HG02938 (cell line): Measurements from ENCODE around the gene ACSL4.
"Not testable (repeated sequence)": the region's sequence is repeated elsewhere in the genome, so short reads cannot be mapped to it uniquely, and the experiment has no call there.

Experiments used
- ATAC-seq: cut with Tn5 transposase; IDR thresholded peaks from one replicate; pipeline ENCODE4 v1.9.1; 2021; ENCODE audit warnings: mild to moderate bottlenecking, moderate library complexity; ENCODE audit not compliant: unreplicated experiment

ACSL4 gene

DNA sequence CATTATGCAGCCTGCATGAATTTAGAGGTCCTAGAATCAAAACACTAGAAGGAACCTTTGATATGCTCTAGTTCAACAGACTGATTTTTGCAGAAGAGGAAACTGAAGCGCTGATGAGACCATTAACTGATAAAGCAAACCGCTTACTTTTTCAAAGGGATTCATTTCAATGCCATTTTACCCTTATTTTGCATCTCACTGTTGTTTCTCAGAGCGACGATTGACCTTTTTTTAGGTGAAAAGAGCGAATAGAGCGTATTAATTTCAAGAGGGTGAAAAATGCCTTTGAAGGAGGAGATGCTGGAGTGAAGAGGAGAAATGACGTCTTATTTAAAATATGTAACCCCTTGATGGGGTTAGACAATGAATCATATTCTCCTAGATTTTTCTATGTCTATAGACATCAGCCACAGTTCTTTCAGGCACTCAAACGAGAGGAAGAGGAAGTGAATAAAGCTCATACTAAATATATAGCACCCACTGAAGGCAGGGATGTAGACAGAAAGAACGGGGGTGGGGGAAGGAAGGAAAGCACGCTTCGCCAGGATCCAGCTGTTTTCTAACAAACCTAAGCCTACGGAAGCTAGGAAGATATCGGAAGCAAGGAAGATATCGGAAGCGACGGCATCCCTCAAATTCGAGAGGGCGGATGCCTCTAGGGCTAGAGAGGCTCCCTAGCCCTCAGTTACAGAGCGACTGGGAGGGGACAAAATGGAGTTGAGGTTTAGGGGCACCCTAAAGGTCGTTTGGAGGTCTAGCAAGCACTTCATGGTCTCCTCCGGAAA lies 848 bp downstream of the ACSL4 start:
- peak; percentile 33 for ATAC-seq

DNA sequence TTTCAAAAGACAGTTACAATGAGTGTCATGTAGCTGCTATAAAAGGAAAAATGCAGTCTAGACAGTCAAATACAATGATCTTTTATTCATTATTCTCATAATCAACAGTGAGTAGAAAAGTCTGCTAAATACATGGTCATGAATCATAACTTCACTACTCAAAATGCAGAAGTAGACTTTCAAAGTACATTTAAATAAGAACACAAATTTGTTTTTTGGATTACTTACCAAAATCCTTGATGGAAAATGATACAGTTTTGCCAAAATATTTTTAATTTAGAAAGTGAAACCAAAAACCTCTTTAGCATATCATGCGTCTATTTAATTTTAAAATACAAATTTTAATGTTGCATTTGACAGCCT lies 4.9 kb downstream of the ACSL4 start:
- ATAC-seq, result no peak

DNA sequence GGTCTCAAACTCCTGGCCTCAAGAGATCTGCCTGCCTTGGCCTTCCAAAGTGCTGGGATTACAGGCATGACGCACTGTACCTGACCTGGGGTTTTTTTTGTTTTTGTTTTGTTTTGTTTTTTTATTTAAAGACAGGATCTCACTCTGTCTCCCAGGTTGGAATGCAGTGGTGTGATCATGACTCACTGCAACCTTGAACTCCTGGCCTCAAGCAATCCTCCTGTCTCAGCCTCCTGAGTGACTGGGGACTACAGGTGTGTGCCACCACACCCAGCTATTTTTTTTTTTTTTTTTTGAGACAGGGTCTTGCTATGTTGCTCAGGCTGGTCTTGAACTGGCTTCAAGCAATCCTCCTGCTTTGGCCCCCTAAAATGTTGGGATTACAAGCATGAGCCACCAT lies 8.1 kb downstream of the ACSL4 start:
- ATAC-seq, result not testable (repeated sequence)

DNA sequence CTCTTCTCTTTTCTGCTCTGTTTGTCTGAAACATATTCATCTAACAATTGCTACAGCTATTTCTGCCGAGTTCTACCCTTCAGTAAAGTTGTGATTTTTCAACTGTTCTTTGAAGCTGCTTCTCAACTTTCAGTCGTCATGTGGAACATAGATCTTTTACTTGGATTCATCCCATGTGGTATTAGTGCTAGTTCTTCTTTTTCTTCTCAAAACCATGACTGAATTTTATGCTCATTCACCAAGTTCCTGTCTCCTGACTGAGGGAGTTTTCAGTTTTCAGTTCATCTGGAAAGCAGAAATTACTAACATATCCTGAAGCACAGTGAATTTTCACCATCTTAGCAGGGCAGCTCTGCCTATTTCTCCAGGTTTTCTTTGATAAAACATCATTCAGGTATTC lies 12.1 kb downstream of the ACSL4 start:
- ATAC-seq, result no peak

DNA sequence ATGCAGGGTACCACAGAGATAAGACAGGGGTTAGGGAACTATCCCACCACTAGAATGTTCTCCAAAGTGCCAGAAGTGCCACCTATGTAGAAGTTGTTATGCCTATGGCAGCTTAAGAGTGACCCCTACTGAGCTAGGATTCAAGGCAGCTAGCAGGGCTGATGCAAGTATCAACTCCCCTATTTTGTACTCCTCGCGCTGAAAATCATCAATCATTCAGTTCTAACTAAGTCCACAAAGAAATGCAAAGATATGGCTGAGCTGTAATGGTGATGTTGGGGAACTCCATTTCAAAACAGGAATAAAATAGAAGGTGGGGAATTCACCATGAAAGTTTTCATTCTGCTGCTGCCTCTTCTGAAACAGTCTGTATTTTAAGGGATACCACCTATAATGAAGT lies 13.8 kb downstream of the ACSL4 start:
- ATAC-seq, result no peak

DNA sequence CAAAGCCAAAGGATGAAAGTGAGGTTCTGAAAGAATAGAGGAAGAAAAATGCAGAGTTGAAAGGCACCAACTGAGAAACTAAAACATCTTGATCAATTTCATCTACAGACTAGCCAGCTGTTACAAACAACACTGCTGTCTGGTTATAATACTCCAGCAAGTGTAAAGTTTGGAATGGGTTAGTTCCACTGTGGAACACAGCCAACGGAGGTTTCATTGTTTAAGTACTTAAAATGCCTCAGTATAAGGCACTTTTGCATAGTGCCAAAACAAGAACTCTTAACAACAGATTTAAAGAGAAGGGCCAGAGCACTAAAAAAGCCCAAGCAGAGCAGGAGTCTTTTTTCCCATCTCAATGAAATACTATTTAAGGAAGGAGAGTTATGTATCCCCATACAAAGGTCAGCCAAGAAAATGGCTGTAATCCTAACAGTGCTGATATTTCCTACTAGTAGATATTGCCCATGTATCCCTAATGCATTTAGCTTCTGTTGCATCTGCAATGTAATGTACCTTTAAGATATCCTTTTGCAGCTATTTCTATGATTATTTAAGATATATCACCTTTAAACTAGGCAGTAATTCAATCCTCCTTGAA lies 16.5 kb downstream of the ACSL4 start:
- ATAC-seq, result no peak

DNA sequence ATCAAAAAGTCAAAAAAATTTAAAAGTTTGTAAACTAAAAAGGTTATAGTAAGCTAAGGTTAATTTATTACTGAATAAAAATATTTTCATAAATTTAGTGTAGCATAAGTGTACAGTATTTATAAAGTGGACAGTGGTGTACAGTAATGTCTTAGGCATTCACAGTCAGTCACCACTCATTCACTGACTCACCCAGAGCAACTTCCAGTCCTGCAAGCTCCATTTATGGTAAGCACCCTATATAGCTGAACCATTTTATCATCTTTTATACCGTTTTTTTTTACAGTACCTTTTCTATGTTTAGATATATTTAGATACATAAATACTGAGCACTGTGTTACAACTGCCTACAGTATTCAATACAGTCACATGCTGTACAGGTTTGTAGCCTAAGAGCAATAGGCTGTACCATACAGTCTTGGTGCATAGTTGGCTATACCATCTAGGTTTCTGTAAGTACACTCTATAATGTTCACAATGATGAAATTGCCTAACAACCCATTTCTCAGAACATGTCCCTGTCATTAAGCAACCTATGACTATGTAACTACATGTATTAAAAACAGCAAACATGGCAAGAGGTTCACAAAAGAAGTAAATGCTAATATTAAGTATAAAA lies 18.6 kb downstream of the ACSL4 start:
- ATAC-seq, result no peak

DNA sequence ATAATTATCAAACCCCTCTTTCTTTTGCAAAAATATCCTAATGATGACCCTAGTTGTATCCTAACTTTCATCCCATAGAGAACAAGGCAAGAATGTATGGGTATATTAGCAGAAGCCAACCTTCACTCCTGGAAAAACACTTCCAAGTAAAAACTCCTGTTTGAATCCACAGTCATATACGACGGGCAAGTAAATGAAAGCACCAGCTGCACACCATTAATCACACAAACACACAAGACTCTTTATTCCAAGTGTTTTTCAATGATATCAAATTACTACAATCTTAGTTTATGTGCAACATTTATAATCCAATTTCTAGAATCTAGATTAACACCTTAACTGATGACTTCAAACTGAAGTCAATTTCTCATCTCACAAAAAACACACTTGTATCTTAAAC lies 22.9 kb downstream of the ACSL4 start:
- no peak for ATAC-seq

DNA sequence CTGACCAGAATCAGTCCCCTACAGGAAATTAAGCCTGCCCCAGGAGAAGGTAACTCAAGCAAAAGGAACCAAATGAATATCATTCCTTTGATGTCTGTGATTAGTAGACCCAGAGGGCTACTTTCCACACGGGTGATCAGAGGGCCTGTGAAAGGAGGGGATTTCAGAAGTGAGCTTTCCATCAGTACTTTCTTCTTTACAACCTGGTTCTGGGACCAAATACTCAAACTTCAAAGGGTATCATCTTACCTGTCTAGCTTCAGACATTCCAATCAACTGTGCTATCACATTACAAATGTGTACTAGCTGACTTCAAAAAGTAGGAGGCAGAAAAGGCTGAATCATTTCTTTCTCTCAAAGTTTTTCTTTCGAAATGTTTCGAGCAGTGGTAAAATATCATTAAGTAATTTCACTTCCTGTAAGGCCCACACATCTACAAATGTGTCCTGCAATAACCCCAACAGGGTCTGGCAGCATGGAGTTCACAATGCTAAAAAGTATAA lies 23.9 kb downstream of the ACSL4 start:
- ATAC-seq, result peak; percentile 60

DNA sequence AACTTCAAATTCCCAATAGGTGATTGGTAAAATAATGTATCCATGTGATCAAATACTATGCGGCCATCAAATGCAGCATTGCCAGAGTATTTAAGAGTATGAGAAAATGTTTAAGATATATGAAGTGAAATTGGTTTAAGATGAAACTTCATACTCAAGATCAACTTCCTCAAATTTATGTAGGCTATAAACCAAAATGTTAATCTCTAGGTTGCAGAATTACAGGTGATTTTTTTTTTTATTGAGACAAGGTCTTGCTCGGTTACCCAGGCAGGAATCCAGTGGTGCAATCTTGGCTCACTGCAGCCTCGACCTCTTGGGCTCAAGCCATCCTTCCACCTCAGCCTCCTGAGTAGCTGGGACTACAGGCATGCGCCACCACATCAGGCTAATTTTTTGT lies 25.3 kb downstream of the ACSL4 start:
- no peak for ATAC-seq

DNA sequence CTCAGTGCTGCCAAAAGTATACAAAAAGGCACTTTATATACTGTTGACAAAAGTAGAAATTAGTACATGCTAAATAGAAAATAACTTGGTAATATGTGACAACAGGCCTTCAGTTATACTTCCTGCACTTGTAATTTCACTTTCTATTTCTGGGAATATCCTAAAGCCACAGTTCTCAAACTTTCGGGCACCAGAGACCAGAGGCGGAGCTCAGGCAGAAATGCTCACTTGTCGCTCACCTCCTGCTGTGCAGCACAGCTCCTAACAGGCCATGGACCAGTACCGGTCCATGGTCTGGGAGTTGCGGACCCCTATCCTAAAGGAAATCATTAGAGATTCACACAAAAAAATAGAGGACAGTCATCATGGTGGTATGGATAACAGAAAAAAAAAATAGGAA lies 25.7 kb downstream of the ACSL4 start:
- no peak for ATAC-seq

DNA sequence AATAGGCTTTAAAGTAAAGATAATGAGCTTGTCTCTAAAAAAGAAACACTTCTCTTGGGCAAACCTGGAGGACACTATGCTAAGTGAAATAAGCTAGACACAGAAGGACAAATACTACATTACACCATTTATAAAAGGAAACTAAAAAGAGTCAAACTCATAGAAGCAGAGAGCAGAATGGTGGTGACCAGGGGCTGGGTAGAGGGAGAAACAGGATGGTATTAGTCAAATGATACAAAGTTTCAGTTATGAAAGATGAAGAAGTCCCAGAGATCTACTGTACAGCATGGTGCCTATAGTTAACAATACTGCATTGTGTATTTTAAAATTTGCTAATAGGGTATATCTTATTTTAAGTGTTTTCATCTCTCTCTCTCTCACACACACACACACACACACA lies 28.5 kb downstream of the ACSL4 start:
- ATAC-seq, result peak; percentile 90

DNA sequence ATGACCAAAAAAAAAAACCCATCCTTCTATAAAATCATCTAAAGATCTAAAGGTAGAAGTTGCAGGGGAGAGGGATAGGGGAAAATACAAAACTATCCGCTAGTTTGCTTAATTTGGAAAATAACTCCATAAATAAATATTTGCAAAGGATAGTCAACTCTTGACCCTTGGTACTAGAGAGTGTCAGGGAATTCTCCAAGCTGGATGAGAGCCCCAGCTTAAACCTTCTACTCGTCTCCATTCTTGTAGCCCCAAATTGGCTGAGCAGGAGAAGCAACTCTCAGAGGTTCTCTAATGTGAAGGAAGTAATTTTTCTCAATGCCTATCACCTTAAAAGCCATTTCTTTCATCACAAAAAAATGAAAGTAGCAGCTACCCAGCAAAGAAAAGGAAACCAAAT lies 35.2 kb downstream of the ACSL4 start:
- no peak for ATAC-seq

DNA sequence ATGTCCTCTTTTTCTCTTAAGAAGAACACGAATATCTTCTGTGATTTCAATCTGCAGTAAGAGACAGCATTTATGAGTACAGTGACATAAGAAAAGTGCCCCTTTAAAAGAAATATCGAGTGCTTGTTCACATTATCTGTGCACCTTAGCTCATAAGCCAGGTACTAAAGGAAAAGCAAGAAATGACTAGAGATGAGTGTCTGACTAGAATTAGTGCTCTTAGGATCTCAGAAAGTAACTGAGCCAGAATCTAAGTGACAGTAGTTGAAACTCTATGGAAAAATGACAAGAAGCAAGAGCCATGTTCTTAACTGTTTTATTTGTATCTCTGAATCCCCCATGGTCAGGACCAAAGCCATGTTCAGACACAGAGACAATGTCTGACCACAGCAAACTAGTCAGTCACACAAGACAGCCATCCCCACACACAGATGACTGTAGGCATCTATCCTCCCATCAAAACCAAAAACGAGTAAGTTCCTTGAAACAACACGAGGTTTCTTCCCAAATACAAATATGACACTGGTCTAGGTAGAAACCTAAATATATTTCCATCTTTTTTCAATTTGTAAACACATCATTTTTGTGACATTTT lies 36.8 kb downstream of the ACSL4 start:
- no peak for ATAC-seq

DNA sequence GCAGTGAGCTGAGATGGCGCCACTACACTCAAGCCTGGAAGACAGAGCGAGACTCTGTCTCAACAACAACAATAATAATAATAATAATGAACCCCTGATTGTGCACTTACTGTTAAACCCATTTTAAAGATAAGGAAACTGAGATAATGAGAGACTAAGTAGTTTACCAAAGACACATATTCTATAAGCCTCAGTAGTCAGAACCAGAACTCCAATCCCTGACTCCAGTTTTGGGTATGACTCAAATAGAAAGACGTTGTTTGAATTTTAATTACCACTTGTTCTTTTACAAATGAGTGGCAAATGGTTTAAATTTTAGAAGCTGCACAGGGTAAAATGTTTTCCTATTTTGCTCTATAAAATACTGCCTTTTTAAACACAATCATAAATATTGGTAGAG lies 37.4 kb downstream of the ACSL4 start:
- ATAC-seq, result no peak

DNA sequence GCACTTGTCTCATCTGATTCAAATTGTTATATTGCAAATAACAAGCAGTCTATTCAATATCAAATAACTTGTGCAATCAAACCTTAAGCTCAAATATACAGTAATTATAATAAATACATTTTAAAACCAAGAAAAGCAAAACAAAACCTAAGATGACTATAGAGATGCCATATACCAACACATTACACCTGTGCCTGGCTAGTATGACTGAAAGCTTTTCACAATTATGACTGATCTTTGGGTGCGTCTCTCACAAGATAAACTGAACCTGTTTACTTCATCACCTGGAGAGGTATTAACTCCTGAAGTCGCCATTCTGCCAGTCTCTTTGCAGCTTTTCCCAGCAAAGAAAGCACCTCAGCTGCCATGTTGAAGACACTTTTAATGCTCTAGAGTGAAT lies 41.3 kb downstream of the ACSL4 start:
- ATAC-seq, result no peak

DNA sequence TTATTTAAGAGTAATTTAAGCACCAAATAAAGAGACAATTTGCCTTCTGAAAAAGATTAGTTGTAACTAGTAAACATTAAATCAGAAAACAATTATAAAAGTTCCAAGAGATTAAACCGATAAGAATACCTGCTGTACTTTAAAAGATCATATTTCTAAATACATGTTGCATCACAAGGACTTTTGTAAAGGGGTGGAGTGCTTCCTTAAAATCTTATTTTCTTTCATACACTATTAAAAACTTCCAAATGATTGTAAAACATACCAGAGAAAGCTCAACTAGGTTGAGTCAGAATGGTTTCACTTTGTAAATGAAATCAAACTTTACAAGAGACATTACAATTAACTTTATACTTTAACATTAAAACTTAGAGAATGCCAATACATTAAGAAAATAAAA lies 41.8 kb downstream of the ACSL4 start:
- no peak for ATAC-seq

DNA sequence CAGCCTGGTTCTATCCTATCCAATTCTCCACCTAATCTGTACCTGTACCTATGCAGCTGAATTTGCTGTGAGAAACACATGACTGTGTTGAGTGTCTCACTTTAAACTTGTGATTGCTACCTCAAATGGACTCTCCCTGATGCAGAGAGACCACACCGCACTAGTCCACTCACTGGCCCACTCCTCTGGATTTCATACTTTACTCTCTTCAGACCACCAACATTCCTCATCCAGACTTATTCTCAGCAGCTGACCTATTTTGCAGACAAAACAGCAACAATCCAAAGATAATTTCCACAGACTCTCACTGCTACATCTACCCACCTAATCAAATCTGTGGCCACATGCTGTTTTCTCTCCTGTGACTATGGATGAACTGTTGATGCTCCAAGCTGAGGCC lies 45.2 kb downstream of the ACSL4 start:
- no peak for ATAC-seq

DNA sequence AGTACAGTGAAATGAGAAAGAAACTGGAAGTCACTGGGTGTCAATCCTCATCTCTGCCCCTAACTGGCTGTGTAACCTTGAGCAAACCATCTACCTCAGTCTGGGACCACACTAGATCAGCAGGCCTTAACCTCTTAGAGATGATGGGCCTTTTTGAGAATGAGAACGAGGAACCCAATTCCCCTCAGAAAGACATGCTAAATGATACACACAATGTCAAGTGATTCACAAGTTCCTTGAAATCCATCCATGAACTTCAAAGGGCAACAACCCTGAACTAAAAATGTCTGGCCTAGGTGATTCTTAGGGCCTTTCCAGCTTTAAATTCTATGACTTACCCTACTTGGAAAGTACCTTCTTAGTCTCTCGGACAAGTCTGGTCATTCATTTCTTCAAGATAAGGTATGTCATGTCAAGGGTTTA lies 47.4 kb downstream of the ACSL4 start:
- ATAC-seq, result no peak

DNA sequence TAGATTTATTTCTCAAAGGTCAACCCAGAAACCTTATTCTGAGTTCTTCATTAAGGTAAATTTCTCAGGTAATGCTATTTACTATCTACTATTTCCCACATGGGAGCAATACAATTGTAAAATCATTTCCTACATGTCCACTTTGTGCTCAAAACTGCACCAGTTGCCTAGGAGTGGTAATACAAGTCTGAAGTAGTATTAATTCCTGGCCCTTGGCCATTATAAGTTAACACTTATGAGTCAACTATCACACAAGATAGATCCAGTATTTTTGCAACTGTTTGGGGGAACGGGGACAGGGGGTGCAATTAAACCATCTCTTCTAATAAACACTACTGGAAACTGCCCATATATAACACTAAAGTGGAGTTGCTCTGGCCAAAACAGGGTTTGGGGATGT lies 48.9 kb downstream of the ACSL4 start:
- no peak for ATAC-seq

DNA sequence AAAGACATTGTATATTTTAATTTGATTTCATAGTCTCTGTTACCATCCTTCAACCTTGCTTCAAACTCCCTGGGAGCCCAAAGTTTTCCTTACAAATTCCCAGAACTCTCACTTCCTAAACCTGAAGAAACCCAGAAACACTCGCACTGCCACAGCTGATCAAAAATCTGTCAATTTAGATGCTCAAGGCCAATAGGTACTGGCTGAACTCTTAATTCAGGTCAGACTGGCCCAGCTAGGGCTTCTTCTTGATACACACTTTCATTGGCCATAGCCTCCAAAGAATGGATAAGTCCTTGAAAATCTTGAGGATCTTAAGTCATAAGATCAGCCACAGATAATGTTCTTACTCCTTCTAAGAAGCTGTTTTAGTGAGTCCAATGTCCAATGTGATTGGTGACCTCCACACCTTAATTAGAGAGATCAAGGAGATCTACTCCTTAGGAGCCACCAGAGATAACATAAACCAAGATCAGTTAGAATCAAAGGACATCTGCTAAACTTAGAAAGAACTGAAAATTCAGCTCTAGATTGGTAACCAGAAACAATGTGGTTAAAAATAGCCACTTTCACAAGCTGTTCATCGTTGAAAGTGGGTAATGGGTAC lies 51.5 kb downstream of the ACSL4 start:
- no peak for ATAC-seq
